Stomach (tissue), 9 donors: ENCODE measurements around the gene AGTRAP. TPM values are rescaled to one million over a fixed set of nuclear protein-coding genes. Genes with fewer than 3 reads are reported as not detected.

Experiments used
- DNase-seq, 2 donors: peaks; one replicate each; pipeline versions ENCODE4 v3.0.0 to v3.0.0-alpha.2; 2013 to 2019
- H3K27ac ChIP-seq, 5 donors: fragments of 200-600 bp in 4 of 5; sonication (generic) in 4 of 5; one replicate each; pipeline ENCODE4 v1.5.1; 2013 to 2019; ENCODE audit warnings: mild to moderate bottlenecking in 1 of 5, moderate library complexity in 1 of 5
- H3K27me3 ChIP-seq, 3 donors: fragments of 200-600 bp; sonication (generic); one replicate each; pipeline ENCODE4 v1.5.1; 2017 to 2019; ENCODE audit warnings: mixed run types in 1 of 3
- H3K36me3 ChIP-seq, 4 donors: fragments of 200-600 bp; sonication (generic); 1 replicate in 3 of 4; 2 replicates in 1 of 4; pipeline ENCODE4 v1.5.1; 2016 to 2019
- H3K4me1 ChIP-seq, 4 donors: fragments of 200-600 bp; sonication (generic); one replicate each; pipeline ENCODE4 v1.5.1; 2016 to 2019
- H3K4me3 ChIP-seq, 4 donors: fragments of 200-600 bp; sonication (generic) in 3 of 4; one replicate each; pipeline ENCODE4 v1.5.1; 2016 to 2019; ENCODE audit warnings: mild to moderate bottlenecking in 1 of 4
- H3K9me3 ChIP-seq, 4 donors: fragments of 200-600 bp; sonication (generic); one replicate each; pipeline ENCODE4 v1.5.1; 2016 to 2019
- CTCF ChIP-seq, 7 experiments: fragments of 450-650 bp in 4 of 7; fragments of 200-600 bp in 3 of 7; sonication (generic) in 3 of 7; IDR thresholded peaks; one replicate each; pipeline ENCODE4 v1.5.1; 2016 to 2019; ENCODE audit warnings: antibody characterized with exemption in 7 of 7, control low read depth in 2 of 7, mild to moderate bottlenecking in 1 of 7
- EP300 ChIP-seq: sonication (generic); formaldehyde crosslinking; IDR thresholded peaks from one replicate; pipeline ENCODE4 v1.6.1; 2017; ENCODE audit warnings: antibody characterized with exemption
- POLR2A ChIP-seq, 4 donors: fragments of 450-650 bp; IDR thresholded peaks; one replicate each; pipeline ENCODE4 v1.6.1; 2016; ENCODE audit warnings: antibody characterized with exemption in 4 of 4, control low read depth in 2 of 4, mild to moderate bottlenecking in 1 of 4, moderate library complexity in 1 of 4
- POLR2AphosphoS5 ChIP-seq, 3 donors: sonication (generic); formaldehyde crosslinking; IDR thresholded peaks; one replicate each; pipeline ENCODE4 v1.6.1; 2016; ENCODE audit warnings: antibody characterized with exemption in 3 of 3
- WGBS, 5 donors: extraction: QIAGEN DNeasy Blood & Tissue Kit in 3 of 5; methylation state at CpG; one replicate each; pipeline versions ENCODE4 v1.1.5 to v1.1.7; 2013 to 2018; 5-methylcytosine and 5-hydroxymethylcytosine counted together
- intact Hi-C: fragments of 100-400 bp; cut with DNase I; formaldehyde crosslinking; loops from one replicate; pipeline ENCODE4 v1.15.1; 2023; ENCODE audit warnings: low total_unique reads
- polyA plus RNA-seq, 3 donors: library from polyadenylated mRNA; stranded (reverse); fragments of 200-250 nt; gene quantifications; one replicate each; pipeline ENCODE4 v1.2.3, GENCODE V29; 2013
- total RNA-seq, 5 donors: library from RNA; depleted of rRNA; stranded (reverse); fragments of >200 nt; gene quantifications; one replicate each; pipeline versions ENCODE4 v1.1.0 to v1.2.3, GENCODE V29; 2014 to 2016
- donor health status: healthy with polysubstance abuse.
- donor health status: Bipolar disorder and iron deficiency.
- donor health status: healthy.

Gene AGTRAP
- total and polyA plus RNA-seq, 8 donors, result 4.1 to 76.3 (median 30.2) TPM

- Histone ChIP-seq H3K4me1 (peaks cover 39 to 52% (median 49%) of the 10 kb centered on the region in 4 donors), H3K27me3 (no peaks in the 10 kb centered on the region), H3K36me3 (peaks cover 0 to 1% (median under 1%) of the 10 kb centered on the region in 4 donors), H3K27ac (peak overlapping the region in 3 of 5 donors; percentile 49 to 67 (median 57)), H3K9me3 (no peaks in the 10 kb centered on the region), H3K4me3 (peak overlapping the region in 3 of 4 donors; percentile 22 to 35 (median 25))
- TF ChIP-seq CTCF (IDR thresholded peaks at IDR 0.05) (no peak), EP300 (no peak), POLR2AphosphoS5 (IDR thresholded peaks at IDR 0.05) (no peak), POLR2A (IDR thresholded peaks at IDR 0.05) (no peak)
- intact Hi-C loops, result no loop called here
- WGBS, 5 donors, result 65 to 73% (median 69%) methylated on average over 9 to 21 of the region's 21 CpGs
- no peak for DNase-seq
These were observed 48.5 kb downstream of the AGTRAP start for GRCh38 chr1:11784256-11784992.

- peak overlapping the region in 3 of 5 donors; percentile 49 to 67 (median 57) for H3K27ac ChIP-seq
- peak; percentile 81 for DNase-seq
- peak overlapping the region; percentile 18 to 35 (median 24) for H3K4me3 ChIP-seq
- H3K4me1 ChIP-seq, result peaks cover 47 to 60% (median 57%) of the 10 kb centered on the region in 4 donors
- peaks cover 0 to 9% (median 7%) of the 10 kb centered on the region in 4 donors for H3K36me3 ChIP-seq
- H3K27me3 ChIP-seq, result no peaks in the 10 kb centered on the region
- peak in 5 of 7 experiments; percentile 71 to 91 (median 75) for TF ChIP-seq CTCF (IDR thresholded peaks at IDR 0.05)
- peak in 2 of 3 donors; percentile 8 to 74 for TF ChIP-seq POLR2AphosphoS5 (IDR thresholded peaks at IDR 0.05)
- TF ChIP-seq POLR2A (IDR thresholded peaks at IDR 0.05), result no peak
- TF ChIP-seq EP300, result no peak
- H3K9me3 ChIP-seq, result no peaks in the 10 kb centered on the region
- 2 to 11% (median 6%) methylated on average over 13 to 30 of the region's 30 CpGs for whole genome bisulfite sequencing, 5 donors
- intact Hi-C loops, result no loop called here
These were observed 49.2 kb downstream of the AGTRAP start for GRCh38 chr1:11784993-11785769.

- H3K36me3 ChIP-seq, result peaks cover 0 to 12% (median 11%) of the 10 kb centered on the region in 4 donors
- no peaks in the 10 kb centered on the region for H3K27me3 ChIP-seq
- TF ChIP-seq POLR2A (IDR thresholded peaks at IDR 0.05) (no peak), POLR2AphosphoS5 (IDR thresholded peaks at IDR 0.05) (no peak), EP300 (no peak), CTCF (IDR thresholded peaks at IDR 0.05) (no peak)
- H3K4me1 ChIP-seq, result peaks cover 56 to 70% (median 67%) of the 10 kb centered on the region in 4 donors
- 55 to 63% (median 60%) methylated on average over 5 of the region's 5 CpGs for WGBS, 5 donors
- H3K9me3 ChIP-seq, result no peaks in the 10 kb centered on the region
- intact Hi-C loops, result no loop called here
- H3K27ac ChIP-seq, result peak overlapping the region in 2 of 5 donors; percentile 93 to 97
- DNase-seq, result no peak
- no peak overlapping the region for H3K4me3 ChIP-seq
These were observed 50.2 kb downstream of the AGTRAP start for GRCh38 chr1:11786168-11786567.

GRCh38 chr1:11787251-11787803 is 51.4 kb downstream of the AGTRAP start:
- 9 to 23% (median 20%) methylated on average over 9 to 16 of the region's 16 CpGs for WGBS, 5 donors
- peaks cover 66 to 81% (median 78%) of the 10 kb centered on the region in 4 donors for H3K4me1 ChIP-seq
- TF ChIP-seq POLR2A (IDR thresholded peaks at IDR 0.05) (no peak), POLR2AphosphoS5 (IDR thresholded peaks at IDR 0.05) (peak; percentile 65 to 81 (median 74))
- intact Hi-C loops, result no loop called here
- H3K36me3 ChIP-seq, result peaks cover 0 to 21% (median 16%) of the 10 kb centered on the region in 4 donors
- H3K27ac ChIP-seq, result peak overlapping the region; percentile 58 to 97 (median 93)
- peak overlapping the region in 1 of 4 donors; percentile 22 for H3K4me3 ChIP-seq
- no peaks in the 10 kb centered on the region for H3K9me3 ChIP-seq
- H3K27me3 ChIP-seq, result no peaks in the 10 kb centered on the region
- peak; percentile 81 to 86 for DNase-seq
